GM21717 (cell line): Measurements from ENCODE around the gene ADAD2.

Experiments
- ATAC-seq: cut with Tn5 transposase; IDR thresholded peaks from one replicate; pipeline ENCODE4 v1.9.1; 2021; ENCODE audit warnings: mild to moderate bottlenecking, moderate library complexity; ENCODE audit not compliant: unreplicated experiment

ADAD2 gene

GRCh38 chr16:84176192-84177053, 14.5 kb upstream of the ADAD2 start:
- ATAC-seq: no peak

GRCh38 chr16:84177741-84178073, 13.2 kb upstream of the ADAD2 start:
- ATAC-seq: no peak

- ATAC-seq: no peak
These were observed 12.7 kb upstream of the ADAD2 start for GRCh38 chr16:84178146-84178765.

- ATAC-seq: no peak
These were observed 11.9 kb upstream of the ADAD2 start for GRCh38 chr16:84178892-84179611.

- ATAC-seq: no peak
These were observed 11.2 kb upstream of the ADAD2 start for GRCh38 chr16:84179612-84180320.

- ATAC-seq: no peak
These were observed 10.3 kb upstream of the ADAD2 start for GRCh38 chr16:84180519-84181140.

GRCh38 chr16:84181144-84181915, 9.6 kb upstream of the ADAD2 start:
- no peak for ATAC-seq

- ATAC-seq: no peak
These were observed 8.9 kb upstream of the ADAD2 start for GRCh38 chr16:84182104-84182503.

- no peak for ATAC-seq
These were observed 8.0 kb upstream of the ADAD2 start for GRCh38 chr16:84182680-84183571.

- no peak for ATAC-seq
These were observed 7.4 kb upstream of the ADAD2 start for GRCh38 chr16:84183572-84183875.

- no peak for ATAC-seq
These were observed 6.9 kb upstream of the ADAD2 start for GRCh38 chr16:84183911-84184591.

- ATAC-seq: no peak
These were observed 6.2 kb upstream of the ADAD2 start for GRCh38 chr16:84184775-84185174.

GRCh38 chr16:84186685-84187437, 4.1 kb upstream of the ADAD2 start, which contains the start of gene TAF1C:
Gene TAF1C (minus strand): TSS chr16:84187057. CDS start chr16:84184988, 2,069 bp downstream.
- ATAC-seq: peak; percentile 92

- ATAC-seq: no peak
These were observed 509 bp downstream of the ADAD2 start for GRCh38 chr16:84191466-84191865.

GRCh38 chr16:84193480-84193879, 2.5 kb downstream of the ADAD2 start:
- no peak for ATAC-seq

GRCh38 chr16:84194018-84194417, 3.1 kb downstream of the ADAD2 start:
- no peak for ATAC-seq

GRCh38 chr16:84194470-84195200, 3.7 kb downstream of the ADAD2 start:
- no peak for ATAC-seq
